Measurements from ENCODE around the gene FEM1B. TPM values are rescaled to one million over a fixed set of nuclear protein-coding genes. Genes with fewer than 3 reads are reported as not detected.

FEM1B gene
- total and polyA plus RNA-seq, 2 of the 8 experiments (the other 6 are each of a cell fraction or from before 2014, with no cell fraction given), result 36.1 to 83.8 TPM

GRCh38 chr15:68309024-68309423 lies 31.5 kb downstream of the FEM1B start:
- 93% methylated on average over 3 of the region's 3 CpGs; no CpG with 5 or more reads in 1 of the 2 experiments for WGBS, 2 experiments (ENCODE audit: extremely low coverage in 1 of 2, insufficient coverage in 1 of 2, insufficient read length in 1 of 2, insufficient replicate concordance in 2 of 2, low coverage in 1 of 2, low lambda C conversion rate in 2 of 2, missing lambda C conversion rate in 1 of 2)
- Histone ChIP-seq H2BK15ac (ENCODE audit: low read length) (no peak overlapping the region), H4K20me1 (replicated peaks in 1 of 2; ENCODE audit: control insufficient read depth in 1 of 2, insufficient read depth in 2 of 2, low read length in 2 of 2) (no peaks in the 10 kb centered on the region), H3K79me1 (ENCODE audit: low read depth, low read length) (no peaks in the 10 kb centered on the region), H3K4me1 (replicated peaks in 1 of 4; ENCODE audit: control insufficient read depth in 3 of 4, insufficient read depth in 4 of 4, low read length in 3 of 4) (peaks cover 7 to 25% (median 17%) of the 10 kb centered on the region in 4 experiments), H2BK120ac (replicated peaks; ENCODE audit: low read depth, low read length) (no peak overlapping the region), H3K79me2 (ENCODE audit: control insufficient read depth in 1 of 2, insufficient read depth in 2 of 2, low read length in 2 of 2) (no peaks in the 10 kb centered on the region), H3K9me3 (ENCODE audit: insufficient read depth in 2 of 2, low read depth in 1 of 2, low read length in 1 of 2) (no peaks in the 10 kb centered on the region), H3K4ac (replicated peaks; ENCODE audit: insufficient read length, low read depth, low read length) (no peak overlapping the region), H3K56ac (replicated peaks; ENCODE audit: insufficient read length, low read depth, low read length) (no peak overlapping the region), H2BK20ac (ENCODE audit: low read length) (no peak overlapping the region), H3K27ac (ENCODE audit: low read depth, low read length) (no peak overlapping the region), H3K9ac (replicated peaks in 1 of 4; ENCODE audit: extremely low read depth in 1 of 4, low read depth in 3 of 4, low read length in 3 of 4) (no peak overlapping the region), H3K23ac (ENCODE audit: insufficient read length) (no peak overlapping the region), H4K8ac (ENCODE audit: extremely low read depth, insufficient read depth, low read length) (no peak overlapping the region), H2AK5ac (ENCODE audit: low read depth, low read length) (no peak overlapping the region), H3K4me2 (ENCODE audit: insufficient read depth in 1 of 2, low read depth in 2 of 2, low read length in 2 of 2) (no peak overlapping the region), H4K91ac (replicated peaks; ENCODE audit: insufficient read length, low read length) (no peak overlapping the region), H3K4me3 (ENCODE audit: extremely low read depth in 1 of 4, insufficient read depth in 2 of 4, low read depth in 3 of 4, low read length in 4 of 4) (no peak overlapping the region), H2AFZ (ENCODE audit: low read length) (no peak overlapping the region), H2BK5ac (ENCODE audit: low read depth, low read length) (no peak overlapping the region), H3K23me2 (ENCODE audit: low read depth, low read length) (no peaks in the 10 kb centered on the region), H2BK12ac (ENCODE audit: low read depth, low read length) (no peak overlapping the region), H3K14ac (ENCODE audit: insufficient read length) (no peak overlapping the region), H3K36me3 (ENCODE audit: control insufficient read depth in 2 of 4, insufficient read depth in 4 of 4, low read length in 3 of 4) (no peaks in the 10 kb centered on the region), H3K27me3 (replicated peaks in 1 of 4; ENCODE audit: control insufficient read depth in 3 of 4, extremely low read depth in 1 of 4, insufficient read depth in 3 of 4, low read length in 3 of 4) (no peaks in the 10 kb centered on the region), H4K5ac (ENCODE audit: insufficient read length, low read depth, low read length) (no peak overlapping the region), H3K18ac (ENCODE audit: extremely low read depth, low read length) (no peak overlapping the region)
- POLR2A ChIA-PET (ENCODE audit: partially characterized antibody), result no interaction called here
- CTCF ChIA-PET (ENCODE audit: partially characterized antibody), result interaction anchor here (0.6 to 9.0 kb wide), 5 partner anchors 17 to 342 kb away, joined by 3 to 199 read pairs (median 3); no protein-coding TSS in a partner anchor
- no peak for DNase-seq (ENCODE audit: low read depth in 1 of 2, low spot score in 2 of 2)
- FAIRE-seq, result no peak
- TF ChIP-seq SP4 (IDR thresholded peaks at IDR 0.05; ENCODE audit: low read length) (no peak), E2F6 (IDR thresholded peaks at IDR 0.05) (no peak), BACH1 (IDR thresholded peaks at IDR 0.05; ENCODE audit: low read length) (no peak), SIN3A (conservative IDR thresholded peaks at IDR 0.05 in 1 of 2, IDR thresholded peaks at IDR 0.05 in 1 of 2; ENCODE audit: low read depth in 1 of 2, low read length in 2 of 2) (no peak), SUZ12 (IDR thresholded peaks at IDR 0.05; ENCODE audit: low read length) (no peak), GABPA (IDR thresholded peaks at IDR 0.05; ENCODE audit: borderline replicate concordance, insufficient read depth, low read length) (no peak), TEAD4 (IDR thresholded peaks at IDR 0.05; ENCODE audit: low read depth, low read length) (no peak), RXRA (IDR thresholded peaks at IDR 0.05; ENCODE audit: insufficient read depth, low read depth, low read length) (no peak), YY1 (IDR thresholded peaks at IDR 0.05; ENCODE audit: low read depth, low read length) (no peak), CEBPB (IDR thresholded peaks at IDR 0.05; ENCODE audit: low read depth, low read length) (no peak), SIRT6 (IDR thresholded peaks at IDR 0.05; ENCODE audit: low read length) (no peak), TAF7 (optimal IDR thresholded peaks at IDR 0.05; ENCODE audit: borderline replicate concordance, low read depth, low read length) (no peak), EP300 (IDR thresholded peaks at IDR 0.05; ENCODE audit: borderline replicate concordance in 1 of 2, low read depth in 2 of 2, low read length in 2 of 2) (no peak), RBBP5 (IDR thresholded peaks at IDR 0.05; ENCODE audit: borderline replicate concordance, low read depth, low read length) (no peak)

All from H1 (cell line).